H1 (cell line): ENCODE data around the gene LARP4. TPM values are rescaled to one million over a fixed set of nuclear protein-coding genes. Genes with fewer than 3 reads are reported as not detected.
"Not testable (repeated sequence)": the region's sequence is repeated elsewhere in the genome, so short reads cannot be mapped to it uniquely, and the experiment has no call there.

Source experiments
- CTCF ChIA-PET: fragments of 300-600 bp; sonication (Branson Sonifier 250); formaldehyde crosslinking; loops from one replicate; lab custom pipeline; 2021; ENCODE audit not compliant: partially characterized antibody; lab: Charles Lee
- POLR2A ChIA-PET: fragments of 300-600 bp; sonication (Branson Sonifier 250); formaldehyde crosslinking; loops from one replicate; lab custom pipeline; 2021; ENCODE audit warnings: inconsistent platforms; ENCODE audit not compliant: partially characterized antibody; lab: Charles Lee
- DNase-seq, 2 experiments: peaks; one replicate each; pipeline versions ENCODE4 v3.0.0 to v3.0.0-alpha.2; 2010 to 2022; ENCODE audit warnings: low spot score in 2 of 2, low read depth in 1 of 2, mixed read lengths in 1 of 2
- FAIRE-seq: peaks from 2 replicates; lab custom pipeline; 2011; peaks lifted over from hg19 to GRCh38; lab: Jason Lieb, UNC
- H2AFZ ChIP-seq: 2 replicates; pipeline ENCODE4 v1.8.1; 2012; ENCODE audit warnings: low read length, inconsistent platforms
- H2AK5ac ChIP-seq: 2 replicates; pipeline ENCODE4 v1.6.1; 2013; ENCODE audit warnings: low read depth, low read length
- H2BK120ac ChIP-seq: replicated peaks from 2 replicates; pipeline ENCODE3; 2013; ENCODE audit warnings: low read depth, low read length, inconsistent platforms
- H2BK12ac ChIP-seq: 2 replicates; pipeline ENCODE4 v1.6.1; 2013; ENCODE audit warnings: low read depth, low read length
- H2BK15ac ChIP-seq: 2 replicates; pipeline ENCODE4 v1.6.1; 2013; ENCODE audit warnings: low read length
- H2BK20ac ChIP-seq: 2 replicates; pipeline ENCODE4 v1.6.1; 2013; ENCODE audit warnings: low read length
- H2BK5ac ChIP-seq: 2 replicates; pipeline ENCODE4 v1.6.1; 2013; ENCODE audit warnings: low read depth, low read length
- H3K14ac ChIP-seq: 2 replicates; pipeline ENCODE4 v1.6.1; 2013; ENCODE audit warnings: inconsistent platforms; ENCODE audit not compliant: insufficient read length
- H3K18ac ChIP-seq: 2 replicates; pipeline ENCODE4 v1.6.1; 2013; ENCODE audit warnings: low read length; ENCODE audit errors: extremely low read depth
- H3K23ac ChIP-seq: 2 replicates; pipeline ENCODE4 v1.6.1; 2013; ENCODE audit warnings: inconsistent platforms; ENCODE audit not compliant: insufficient read length
- H3K23me2 ChIP-seq: 2 replicates; pipeline ENCODE4 v1.6.1; 2013; ENCODE audit warnings: low read depth, low read length
- H3K27ac ChIP-seq: 2 replicates; pipeline ENCODE4 v1.6.1; 2011; ENCODE audit warnings: low read depth, low read length, inconsistent platforms
- H3K27me3 ChIP-seq, 4 experiments: replicated peaks in 1 of 4; 1 replicate in 1 of 4; 2 replicates in 3 of 4; pipeline versions ENCODE4 v1.6.1 to v1.8.1; 2011 to 2013; ENCODE audit warnings: low read length in 3 of 4, mild to moderate bottlenecking in 3 of 4, inconsistent platforms in 2 of 4, mixed read lengths in 2 of 4, moderate library complexity in 1 of 4; ENCODE audit not compliant: control insufficient read depth in 3 of 4, insufficient read depth in 3 of 4; ENCODE audit errors: extremely low read depth in 1 of 4
- H3K36me3 ChIP-seq, 4 experiments: 2 replicates each; pipeline versions ENCODE4 v1.6.1 to v1.8.1; 2011 to 2013; ENCODE audit warnings: mild to moderate bottlenecking in 4 of 4, low read length in 3 of 4, moderate library complexity in 2 of 4, control low read depth in 1 of 4, inconsistent platforms in 1 of 4; ENCODE audit not compliant: insufficient read depth in 4 of 4, control insufficient read depth in 2 of 4
- H3K4ac ChIP-seq: replicated peaks from 2 replicates; pipeline ENCODE3; 2013; ENCODE audit warnings: low read length, low read depth, mixed read lengths, inconsistent platforms; ENCODE audit not compliant: insufficient read length
- H3K4me1 ChIP-seq, 4 experiments: replicated peaks in 1 of 4; 1 replicate in 1 of 4; 2 replicates in 3 of 4; pipeline versions ENCODE4 v1.6.1 to v1.8.1; 2011 to 2013; ENCODE audit warnings: low read length in 3 of 4, inconsistent platforms in 2 of 4, mixed read lengths in 1 of 4; ENCODE audit not compliant: insufficient read depth in 4 of 4, control insufficient read depth in 3 of 4
- H3K4me2 ChIP-seq, 2 experiments: 2 replicates each; pipeline versions ENCODE4 v1.6.1 to v1.8.1; 2011 to 2013; ENCODE audit warnings: low read depth in 2 of 2, low read length in 2 of 2, control low read depth in 1 of 2, inconsistent platforms in 1 of 2, mild to moderate bottlenecking in 1 of 2; ENCODE audit not compliant: insufficient read depth in 1 of 2
- H3K4me3 ChIP-seq, 4 experiments: fragments of 200-600, 300-600 bp in 1 of 4; sonication (generic), shearing (Covaris generic), sonication (Bioruptor Twin) in 1 of 4; 2 replicates each; pipeline versions ENCODE4 v1.5.1 to v1.8.1; 2011 to 2016; ENCODE audit warnings: low read length in 4 of 4, low read depth in 3 of 4, control low read depth in 2 of 4, inconsistent platforms in 2 of 4, mild to moderate bottlenecking in 2 of 4, mixed read lengths in 1 of 4, moderate library complexity in 1 of 4; ENCODE audit not compliant: insufficient read depth in 2 of 4; ENCODE audit errors: extremely low read depth in 1 of 4
- H3K56ac ChIP-seq: replicated peaks from 2 replicates; pipeline ENCODE3; 2013; ENCODE audit warnings: low read depth, mild to moderate bottlenecking, mixed read lengths, low read length, inconsistent platforms; ENCODE audit not compliant: insufficient read length
- H3K79me1 ChIP-seq: 2 replicates; pipeline ENCODE4 v1.6.1; 2013; ENCODE audit warnings: low read depth, low read length, control low read depth
- H3K79me2 ChIP-seq, 2 experiments: 2 replicates each; pipeline versions ENCODE4 v1.6.1 to v1.8.1; 2012 to 2013; ENCODE audit warnings: low read length in 2 of 2, mild to moderate bottlenecking in 2 of 2, inconsistent platforms in 1 of 2; ENCODE audit not compliant: insufficient read depth in 2 of 2, control insufficient read depth in 1 of 2
- H3K9ac ChIP-seq, 4 experiments: replicated peaks in 1 of 4; 1 replicate in 1 of 4; 2 replicates in 3 of 4; pipeline versions ENCODE4 v1.6.1 to v1.8.1; 2011 to 2013; ENCODE audit warnings: low read depth in 3 of 4, low read length in 3 of 4, control low read depth in 2 of 4, mild to moderate bottlenecking in 2 of 4, moderate library complexity in 2 of 4, inconsistent platforms in 1 of 4; ENCODE audit errors: extremely low read depth in 1 of 4
- H3K9me3 ChIP-seq, 2 experiments: 2 replicates each; pipeline versions ENCODE4 v1.6.1 to v1.8.1; 2012 to 2013; ENCODE audit warnings: mild to moderate bottlenecking in 2 of 2, moderate library complexity in 2 of 2, control low read depth in 1 of 2, inconsistent platforms in 1 of 2, low read depth in 1 of 2, low read length in 1 of 2, mixed read lengths in 1 of 2; ENCODE audit not compliant: insufficient read depth in 2 of 2
- H4K20me1 ChIP-seq, 2 experiments: replicated peaks in 1 of 2; 2 replicates each; pipeline versions ENCODE3 to v1.8.1; 2011 to 2013; ENCODE audit warnings: inconsistent platforms in 2 of 2, low read length in 2 of 2, mild to moderate bottlenecking in 1 of 2; ENCODE audit not compliant: insufficient read depth in 2 of 2, control insufficient read depth in 1 of 2
- H4K5ac ChIP-seq: 2 replicates; pipeline ENCODE4 v1.6.1; 2013; ENCODE audit warnings: low read length, low read depth, mixed read lengths, inconsistent platforms; ENCODE audit not compliant: insufficient read length
- H4K8ac ChIP-seq: 2 replicates; pipeline ENCODE4 v1.8.0; 2013; ENCODE audit warnings: mild to moderate bottlenecking, moderate library complexity, low read length, inconsistent platforms; ENCODE audit not compliant: insufficient read depth; ENCODE audit errors: extremely low read depth
- H4K91ac ChIP-seq: replicated peaks from 2 replicates; pipeline ENCODE3; 2013; ENCODE audit warnings: low read length, mixed read lengths, inconsistent platforms; ENCODE audit not compliant: insufficient read length
- WGBS, 2 experiments: shearing (Covaris generic) in 1 of 2; methylation state at CpG; one replicate each; pipeline versions ENCODE4 v1.1.6 to v1.1.7; 2013 to 2015; ENCODE audit warnings: low lambda C conversion rate in 2 of 2, mixed read lengths in 2 of 2, inconsistent platforms in 1 of 2, low coverage in 1 of 2, missing lambda C conversion rate in 1 of 2; ENCODE audit not compliant: insufficient replicate concordance in 2 of 2, insufficient coverage in 1 of 2, insufficient read length in 1 of 2; ENCODE audit errors: extremely low coverage in 1 of 2, missing lambda C conversion rate in 1 of 2; 5-methylcytosine and 5-hydroxymethylcytosine counted together
- polyA plus RNA-seq, 7 experiments: library from polyadenylated mRNA; depleted of rRNA in 3 of 7; stranded (reverse) in 5 of 7; unstranded in 2 of 7; fragments of >200 nt in 5 of 7; fragments of 200-250 nt in 2 of 7; gene quantifications; 1 replicate in 5 of 7; 2 replicates in 1 of 7; 4 replicates in 1 of 7; pipeline versions ENCODE4 v1.2.1 to v1.2.3, GENCODE V29; 2011 to 2013; ENCODE audit warnings: missing spikeins in 2 of 7, mixed read lengths in 2 of 7
- total RNA-seq: library from RNA; stranded (reverse); fragmentation: NEBNext Ultra II Directional; extraction: Animal tissue kit (Norgen Biotek cat#: 25700); gene quantifications from 2 replicates; pipeline ENCODE4 v1.2.1, GENCODE V29; 2021

Gene LARP4
- total and polyA plus RNA-seq, 2 of the 8 experiments (the other 6 are each of a cell fraction or from before 2014, with no cell fraction given) = 12.8 to 93.9 TPM

- H2BK5ac ChIP-seq, H3K14ac ChIP-seq, H3K27ac ChIP-seq, H3K4me2 ChIP-seq, H4K8ac ChIP-seq, H2AFZ ChIP-seq, FAIRE-seq, H3K4me3 ChIP-seq, H3K36me3 ChIP-seq, H2BK120ac ChIP-seq, H4K91ac ChIP-seq, H2BK15ac ChIP-seq, H3K23ac ChIP-seq, H2AK5ac ChIP-seq, H4K20me1 ChIP-seq, H4K5ac ChIP-seq, H3K27me3 ChIP-seq, DNase-seq, H3K9me3 ChIP-seq, H3K4me1 ChIP-seq, H2BK20ac ChIP-seq, H2BK12ac ChIP-seq, H3K56ac ChIP-seq, H3K18ac ChIP-seq, H3K9ac ChIP-seq, H3K4ac ChIP-seq, H3K23me2 ChIP-seq, H3K79me1 ChIP-seq: not testable (repeated sequence)
- ChIA-PET POLR2A (interaction anchor here (3.0 kb wide), 1 partner anchor 13 kb away, joined by 11 read pairs; no protein-coding TSS in a partner anchor), CTCF (interaction anchor here (0.8 kb wide), 1 partner anchor 14 kb away, joined by 4 read pairs; no protein-coding TSS in a partner anchor)
- 96% methylated on average over 4 of the region's 4 CpGs; no CpG with 5 or more reads in 1 of the 2 experiments for WGBS, 2 experiments
- H3K79me2 ChIP-seq = peaks cover 3 to 68% of the 10 kb centered on the region in 2 experiments
Measured at GRCh38 chr12:50521781-50522180, 121.1 kb downstream of the LARP4 start.
